DMS79 (cell line): Measurements from ENCODE around the gene PGM5.

ENCODE experiments used
- DNase-seq: peaks from one replicate; lab custom pipeline; 2025; lab: John Stamatoyannopoulos, UW

PGM5 gene

GRCh38 chr9:68433531-68434110 is 77.2 kb downstream of the PGM5 start:
- no peak for DNase-seq

- no peak for DNase-seq
These were observed 81.4 kb downstream of the PGM5 start for GRCh38 chr9:68437785-68438184.

GRCh38 chr9:68443624-68444023 is 87.2 kb downstream of the PGM5 start:
- no peak for DNase-seq

GRCh38 chr9:68446836-68447235 is 90.4 kb downstream of the PGM5 start:
- no peak for DNase-seq

- DNase-seq = no peak
These were observed 91.2 kb downstream of the PGM5 start for GRCh38 chr9:68447611-68448010.

GRCh38 chr9:68454579-68455334 is 98.3 kb downstream of the PGM5 start:
- DNase-seq = no peak

- DNase-seq = no peak
These were observed 99.0 kb downstream of the PGM5 start for GRCh38 chr9:68455451-68455850.

- DNase-seq = no peak
These were observed 101.4 kb downstream of the PGM5 start for GRCh38 chr9:68457803-68458202.

- no peak for DNase-seq
These were observed 102.5 kb downstream of the PGM5 start for GRCh38 chr9:68458918-68459317.

- DNase-seq = no peak
These were observed 105.8 kb downstream of the PGM5 start for GRCh38 chr9:68462105-68462775.

GRCh38 chr9:68470067-68470466 is 113.7 kb downstream of the PGM5 start:
- no peak for DNase-seq

- no peak for DNase-seq
These were observed 114.2 kb downstream of the PGM5 start for GRCh38 chr9:68470634-68471033.

- DNase-seq = no peak
These were observed 115.7 kb downstream of the PGM5 start for GRCh38 chr9:68472119-68472518.

- no peak for DNase-seq
These were observed 117.4 kb downstream of the PGM5 start for GRCh38 chr9:68473790-68474189.

- no peak for DNase-seq
These were observed 120.0 kb downstream of the PGM5 start for GRCh38 chr9:68476422-68476821.

GRCh38 chr9:68476847-68477246 is 120.4 kb downstream of the PGM5 start:
- DNase-seq = no peak

- no peak for DNase-seq
These were observed 124.4 kb downstream of the PGM5 start for GRCh38 chr9:68480807-68481206.

- no peak for DNase-seq
These were observed 126.1 kb downstream of the PGM5 start for GRCh38 chr9:68482548-68482947.

GRCh38 chr9:68488126-68488525 is 131.7 kb downstream of the PGM5 start:
- DNase-seq = no peak

- no peak for DNase-seq
These were observed 133.2 kb downstream of the PGM5 start for GRCh38 chr9:68489646-68490045.

GRCh38 chr9:68492806-68493205 is 136.4 kb downstream of the PGM5 start:
- no peak for DNase-seq

GRCh38 chr9:68493541-68493940 is 137.1 kb downstream of the PGM5 start:
- DNase-seq = no peak

GRCh38 chr9:68493958-68494577 is 137.7 kb downstream of the PGM5 start:
- no peak for DNase-seq
